Mesodermal cell (in vitro differentiated cells): ENCODE results near the gene AGBL1.
"Not testable (repeated sequence)": the region's sequence is repeated elsewhere in the genome, so short reads cannot be mapped to it uniquely, and the experiment has no call there.

Experiments used
- H3K27ac ChIP-seq: 2 replicates; pipeline ENCODE4 v1.7.0; 2013; ENCODE audit warnings: mild to moderate bottlenecking, low read depth, low read length, moderate library complexity; ENCODE audit not compliant: severe bottlenecking
- H3K36me3 ChIP-seq: 2 replicates; pipeline ENCODE4 v1.7.1; 2013; ENCODE audit warnings: mild to moderate bottlenecking, low read length, moderate library complexity; ENCODE audit not compliant: control insufficient read depth, insufficient read depth
- H3K4me1 ChIP-seq: one replicate; pipeline ENCODE4 v1.7.1; 2013; ENCODE audit warnings: mild to moderate bottlenecking, low read length; ENCODE audit not compliant: insufficient read depth, control insufficient read depth, poor library complexity, severe bottlenecking
- H3K4me3 ChIP-seq: 2 replicates; pipeline ENCODE4 v1.7.0; 2013; ENCODE audit warnings: low read length, control low read depth, mild to moderate bottlenecking; ENCODE audit not compliant: insufficient read depth, poor library complexity, severe bottlenecking; ENCODE audit errors: extremely low read depth
- H3K9me3 ChIP-seq: 2 replicates; pipeline ENCODE4 v1.7.1; 2013; ENCODE audit warnings: mild to moderate bottlenecking, low read length, moderate library complexity; ENCODE audit not compliant: control insufficient read depth
- WGBS, 2 experiments: methylation state at CpG; one replicate each; pipeline ENCODE4 v1.1.5; 2013; ENCODE audit warnings: missing lambda C conversion rate in 2 of 2; ENCODE audit not compliant: insufficient coverage in 2 of 2; 5-methylcytosine and 5-hydroxymethylcytosine counted together

Gene AGBL1

DNA sequence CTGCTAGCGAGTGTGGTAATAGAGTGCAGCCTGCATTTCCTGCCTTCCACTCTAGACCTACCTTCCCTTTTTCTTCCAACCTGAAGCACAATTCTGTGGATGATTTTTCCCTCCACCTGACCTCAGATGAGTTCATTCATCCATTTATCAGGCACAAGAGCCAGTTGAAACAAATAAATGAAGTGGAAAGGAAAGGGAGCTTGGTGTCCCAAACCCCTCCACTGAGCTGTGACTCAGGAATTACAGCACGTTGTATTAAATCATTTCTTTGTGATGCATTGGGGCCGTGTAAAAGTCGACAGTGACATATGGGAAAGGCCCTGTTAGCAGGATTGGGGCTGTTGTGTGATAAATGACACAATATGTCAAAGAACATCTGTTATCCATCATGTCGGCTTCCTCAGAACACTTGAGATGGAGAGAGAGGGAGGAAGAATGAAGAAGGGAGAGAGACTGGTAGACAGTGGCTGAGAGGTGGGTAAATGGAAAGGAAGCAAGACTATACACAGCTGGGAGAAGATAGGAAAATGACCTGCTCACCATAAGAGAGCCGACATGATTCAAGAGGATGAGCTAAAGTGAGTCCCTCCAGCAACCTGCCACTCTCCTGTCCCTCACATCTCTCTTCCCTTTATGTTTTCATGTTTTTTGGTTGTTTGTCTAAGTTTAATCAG lies 366.0 kb downstream of the AGBL1 start:
- H3K9me3 ChIP-seq = no peaks in the 10 kb centered on the region
- no peaks in the 10 kb centered on the region for H3K4me1 ChIP-seq
- 79 to 85% methylated on average over 3 to 4 of the region's 6 CpGs for WGBS, 2 experiments
- H3K36me3 ChIP-seq = no peaks in the 10 kb centered on the region
- H3K4me3 ChIP-seq = no peak overlapping the region
- H3K27ac ChIP-seq = no peak overlapping the region

DNA sequence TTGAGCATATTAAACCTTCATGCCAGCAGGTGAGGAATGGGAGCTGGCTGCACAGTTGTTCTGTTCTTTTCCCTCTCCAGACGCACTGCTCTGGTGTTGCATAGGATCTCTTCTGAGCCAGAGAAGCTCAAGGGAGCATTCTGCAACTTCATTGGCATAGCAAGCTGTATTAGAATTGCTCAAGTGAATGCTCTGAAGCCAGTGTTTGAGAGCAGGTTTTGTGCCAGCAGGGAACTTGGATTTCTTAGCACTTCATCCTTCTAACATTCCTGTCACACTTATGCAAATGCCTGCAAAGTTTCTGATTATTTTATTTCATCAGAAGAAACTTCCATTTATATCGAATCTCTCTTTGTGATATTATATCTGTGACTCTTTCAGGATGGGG lies 366.6 kb downstream of the AGBL1 start:
- Histone ChIP-seq H3K36me3 (no peaks in the 10 kb centered on the region), H3K4me1 (no peaks in the 10 kb centered on the region), H3K27ac (no peak overlapping the region), H3K4me3 (no peak overlapping the region), H3K9me3 (no peaks in the 10 kb centered on the region)
- WGBS, 2 experiments = 100% methylated on average over 1 of the region's 2 CpGs; no CpG with 5 or more reads in 1 of the 2 experiments

DNA sequence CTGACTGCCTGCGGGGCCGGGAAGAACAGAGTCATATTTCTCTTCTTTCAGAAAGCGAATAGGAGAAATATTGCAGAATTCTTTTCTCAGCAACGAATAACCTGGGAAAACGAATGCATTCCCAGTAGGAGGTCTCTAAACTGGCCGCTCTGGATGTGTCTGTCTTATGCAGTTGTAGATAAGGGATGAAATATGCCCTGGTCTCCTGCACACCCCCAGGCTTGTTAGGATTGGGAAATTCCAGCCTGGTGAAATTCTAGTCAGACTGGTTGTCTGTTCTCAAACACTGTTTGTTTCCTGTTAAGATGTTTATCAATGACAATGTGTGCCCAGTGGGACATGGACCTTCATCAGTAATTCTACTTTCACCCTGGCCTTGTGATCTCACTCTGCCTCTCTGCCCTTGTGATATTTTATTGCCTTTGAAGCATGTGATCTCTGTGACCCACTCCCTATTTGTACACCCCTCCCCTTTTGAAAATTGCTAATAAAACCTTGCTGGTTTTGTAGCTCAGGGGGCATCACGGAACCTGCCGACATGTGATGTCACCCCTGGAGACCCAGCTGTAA lies 385.9 kb downstream of the AGBL1 start:
- H3K9me3 ChIP-seq = peaks cover 14% of the 10 kb centered on the region
- WGBS, 2 experiments = 81 to 93% methylated on average over 6 of the region's 8 CpGs
- H3K36me3 ChIP-seq, H3K27ac ChIP-seq, H3K4me3 ChIP-seq, H3K4me1 ChIP-seq: not testable (repeated sequence)

DNA sequence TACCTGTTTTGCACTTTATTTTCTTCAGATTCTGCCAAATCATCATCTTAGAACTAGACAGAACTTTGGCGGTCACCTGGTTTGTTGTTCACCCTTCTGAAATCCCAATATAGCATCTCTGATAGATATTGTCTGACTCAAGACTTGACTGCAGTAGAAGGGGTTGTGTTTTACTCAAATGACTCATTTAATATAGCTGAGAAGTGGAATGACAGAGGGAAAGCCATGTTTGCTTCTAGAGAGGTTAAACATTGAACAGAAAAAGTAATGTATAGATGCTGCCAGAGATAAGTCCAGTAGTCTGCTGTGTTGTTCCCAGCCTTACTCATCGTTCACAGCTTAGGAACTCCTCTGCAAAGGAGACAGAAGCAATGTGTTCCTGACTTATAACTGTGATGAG lies 402.0 kb downstream of the AGBL1 start:
- Histone ChIP-seq H3K9me3 (no peaks in the 10 kb centered on the region), H3K4me1 (no peaks in the 10 kb centered on the region), H3K36me3 (no peaks in the 10 kb centered on the region), H3K27ac (no peak overlapping the region), H3K4me3 (no peak overlapping the region)
- WGBS, 2 experiments = 100% methylated on average over 1 of the region's 2 CpGs; no CpG with 5 or more reads in 1 of the 2 experiments

DNA sequence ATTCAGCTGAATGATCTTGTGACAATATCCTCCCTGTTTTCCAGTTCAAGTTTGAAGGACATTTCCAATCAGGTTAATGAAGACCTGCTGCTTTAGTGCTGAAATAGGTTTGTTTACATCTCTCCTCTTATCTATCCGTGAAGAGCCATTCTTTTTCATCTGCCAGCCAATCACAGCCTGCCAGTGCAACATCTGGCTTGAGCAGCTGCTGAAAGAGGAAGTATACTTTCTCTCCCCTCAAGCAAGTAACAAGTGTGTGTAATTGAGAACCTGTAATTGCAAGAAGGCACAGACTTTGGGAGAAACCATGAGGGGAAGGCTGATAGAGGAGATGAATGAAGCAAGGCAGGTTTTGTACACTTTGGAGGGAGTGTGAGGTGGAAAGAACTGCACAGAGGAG lies 404.3 kb downstream of the AGBL1 start:
- no peak overlapping the region for H3K4me3 ChIP-seq
- H3K4me1 ChIP-seq = no peaks in the 10 kb centered on the region
- H3K9me3 ChIP-seq = no peaks in the 10 kb centered on the region
- WGBS, 2 experiments = no CpG with 5 or more reads among the region's 1 CpG
- H3K27ac ChIP-seq = no peak overlapping the region
- no peaks in the 10 kb centered on the region for H3K36me3 ChIP-seq

DNA sequence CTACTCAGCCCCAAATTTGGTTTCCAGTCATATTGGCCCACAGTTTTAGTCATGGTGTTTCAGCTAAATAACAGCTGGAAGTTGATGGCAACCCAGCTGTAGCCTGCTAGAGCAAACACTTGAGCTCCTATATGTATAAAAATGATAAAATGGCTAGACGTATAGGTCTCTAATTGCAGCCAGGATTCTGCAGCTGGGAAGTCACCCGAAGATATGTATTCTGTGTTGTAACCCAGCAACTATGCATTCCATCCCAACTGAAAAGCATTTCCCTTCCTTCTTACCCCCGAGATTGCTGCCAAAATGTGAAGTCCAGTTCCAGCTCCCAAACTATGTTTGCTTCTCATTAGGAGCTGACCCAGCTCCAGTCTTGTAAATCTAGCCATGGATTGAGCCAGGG lies 408.4 kb downstream of the AGBL1 start:
- WGBS, 2 experiments = 90 to 93% methylated on average over 2 to 3 of the region's 3 CpGs
- no peak overlapping the region for H3K4me3 ChIP-seq
- H3K4me1 ChIP-seq = no peaks in the 10 kb centered on the region
- no peaks in the 10 kb centered on the region for H3K9me3 ChIP-seq
- H3K36me3 ChIP-seq = no peaks in the 10 kb centered on the region
- no peak overlapping the region for H3K27ac ChIP-seq

DNA sequence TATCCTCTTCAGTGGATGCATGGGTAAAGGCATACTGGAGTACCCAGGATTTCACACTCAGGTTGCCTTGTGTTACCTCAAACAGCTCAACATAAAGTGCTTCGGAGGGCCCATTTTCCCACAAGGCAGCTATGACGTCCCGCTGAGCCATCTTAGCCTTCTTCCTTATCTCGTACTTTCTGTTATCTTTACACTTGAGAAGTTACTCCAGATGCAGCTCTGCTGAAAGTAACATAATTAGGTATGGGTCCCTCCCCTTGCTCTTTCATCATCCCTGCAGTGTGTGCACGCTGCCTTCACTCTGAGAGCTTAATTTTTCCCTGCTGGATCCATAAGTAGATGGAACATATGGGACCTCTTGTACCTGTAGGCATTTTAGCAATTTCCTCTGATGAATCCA lies 410.3 kb downstream of the AGBL1 start:
- no peak overlapping the region for H3K4me3 ChIP-seq
- no peaks in the 10 kb centered on the region for H3K9me3 ChIP-seq
- H3K27ac ChIP-seq = no peak overlapping the region
- H3K4me1 ChIP-seq = no peaks in the 10 kb centered on the region
- no peaks in the 10 kb centered on the region for H3K36me3 ChIP-seq
- 69 to 72% methylated on average over 2 to 5 of the region's 5 CpGs for WGBS, 2 experiments

DNA sequence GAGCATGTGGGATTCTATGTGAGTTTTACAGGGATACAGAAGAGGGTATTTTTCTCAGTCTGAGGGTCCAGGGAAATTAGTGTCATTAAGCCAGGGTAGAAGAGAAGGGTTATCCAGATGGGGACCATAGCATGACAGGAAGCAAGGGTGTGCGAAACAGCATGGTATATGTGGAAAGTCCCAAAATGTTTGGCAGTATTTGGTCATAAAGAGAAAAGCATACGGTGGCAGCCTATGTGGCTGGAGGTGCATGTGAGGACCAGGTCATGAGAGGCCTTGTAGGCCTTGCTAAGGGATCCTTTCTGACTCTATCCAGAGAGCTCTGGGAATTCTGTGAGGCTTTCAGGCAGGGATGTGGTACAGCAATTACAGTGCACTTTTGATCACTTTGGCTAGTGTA lies 411.4 kb downstream of the AGBL1 start:
- no peak overlapping the region for H3K27ac ChIP-seq
- H3K4me1 ChIP-seq = no peaks in the 10 kb centered on the region
- WGBS, 2 experiments = 95 to 96% methylated on average over 2 of the region's 2 CpGs
- no peak overlapping the region for H3K4me3 ChIP-seq
- no peaks in the 10 kb centered on the region for H3K36me3 ChIP-seq
- H3K9me3 ChIP-seq = no peaks in the 10 kb centered on the region

DNA sequence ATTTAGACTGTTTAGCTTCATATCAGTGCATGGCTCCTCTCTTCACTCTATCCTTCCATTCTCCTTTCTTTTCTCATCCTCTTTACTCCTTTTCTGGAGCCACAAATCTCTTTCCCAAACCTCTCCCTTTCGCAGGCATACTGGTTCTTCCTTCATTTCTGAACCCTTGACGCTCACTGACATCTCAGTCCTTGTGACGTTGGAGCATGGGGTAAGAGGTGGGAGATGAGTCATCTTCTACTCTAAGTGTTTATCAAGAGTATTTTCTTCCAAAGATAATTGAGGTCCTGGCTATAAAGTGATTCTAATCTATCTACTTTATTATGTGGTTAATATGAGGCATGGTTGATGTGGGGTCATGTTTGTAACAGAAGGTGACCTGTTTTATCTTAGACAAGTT lies 414.2 kb downstream of the AGBL1 start:
- Histone ChIP-seq H3K9me3 (no peaks in the 10 kb centered on the region), H3K4me3 (no peak overlapping the region), H3K27ac (no peak overlapping the region), H3K4me1 (no peaks in the 10 kb centered on the region), H3K36me3 (no peaks in the 10 kb centered on the region)
- WGBS, 2 experiments = no CpG with 5 or more reads among the region's 3 CpGs

DNA sequence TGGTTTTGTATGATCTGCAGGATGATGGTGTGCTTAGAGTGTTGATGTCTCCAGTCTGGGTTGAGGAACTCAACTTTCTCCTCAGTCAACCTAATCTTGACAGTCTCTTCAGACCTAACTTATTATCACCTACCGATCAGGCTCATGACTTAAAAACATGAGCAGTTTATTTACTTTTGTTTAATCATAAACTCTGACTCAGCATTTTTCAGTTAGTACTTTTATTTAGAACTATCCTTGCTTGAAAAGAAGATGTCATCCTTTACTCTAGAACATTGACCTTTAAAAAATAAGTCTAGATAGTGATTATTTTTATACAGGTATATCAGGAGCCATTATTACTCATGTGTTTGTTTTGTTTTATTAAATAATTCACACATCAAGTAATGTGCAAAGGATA lies 414.8 kb downstream of the AGBL1 start:
- no peaks in the 10 kb centered on the region for H3K4me1 ChIP-seq
- no peaks in the 10 kb centered on the region for H3K9me3 ChIP-seq
- no CpG with 5 or more reads among the region's 1 CpG for WGBS, 2 experiments
- no peak overlapping the region for H3K27ac ChIP-seq
- no peaks in the 10 kb centered on the region for H3K36me3 ChIP-seq
- no peak overlapping the region for H3K4me3 ChIP-seq

DNA sequence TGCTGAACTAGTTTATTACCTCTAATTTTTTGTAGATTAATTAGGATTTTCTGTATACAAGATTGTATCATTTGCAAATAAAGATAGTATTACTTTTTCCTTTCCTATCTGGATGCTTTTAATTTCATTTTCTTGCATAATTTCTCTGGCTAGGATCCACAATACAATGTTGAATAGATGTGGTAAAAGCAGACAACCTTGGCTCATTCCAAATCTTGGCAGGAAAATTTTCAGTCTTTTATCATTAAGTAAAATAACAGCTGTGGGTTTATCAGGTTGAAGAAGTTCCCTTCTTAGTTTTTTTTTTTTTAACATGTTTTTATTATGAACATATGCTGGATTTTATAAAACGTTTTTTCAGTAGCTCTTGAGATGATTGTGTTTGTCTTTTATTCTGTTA lies 422.6 kb downstream of the AGBL1 start:
- Histone ChIP-seq H3K27ac (no peak overlapping the region), H3K36me3 (no peaks in the 10 kb centered on the region), H3K4me1 (no peaks in the 10 kb centered on the region), H3K4me3 (no peak overlapping the region), H3K9me3 (no peaks in the 10 kb centered on the region)
- no CpG with 5 or more reads among the region's 1 CpG for WGBS, 2 experiments
